ENCODE results near the gene FGF14.

The FGF14 gene

GRCh38 chr13:101728615-101729014, 673.2 kb downstream of the FGF14 start:
- POLR2A ChIA-PET, result no interaction called here
- H3K9me3 ChIP-seq (ENCODE audit: control insufficient read depth, insufficient read depth, low read depth, low read length), result no peaks in the 10 kb centered on the region
- CTCF ChIA-PET, result interaction anchor here (0.7 kb wide), 1 partner anchor 594 kb away, joined by 3 read pairs; no protein-coding TSS in a partner anchor
- no peak overlapping the region for H3K27ac ChIP-seq (ENCODE audit: extremely low read depth, low read depth, low read length)
- H3K4me3 ChIP-seq (ENCODE audit: low read depth, low read length), result no peak overlapping the region
- no peaks in the 10 kb centered on the region for H3K36me3 ChIP-seq (ENCODE audit: control insufficient read depth in 2 of 2, insufficient read depth in 1 of 2, low read length in 2 of 2)
- no peak for TF ChIP-seq KLF8 (tag by site-specific recombination; IDR thresholded peaks at IDR 0.05)
- TF ChIP-seq ZNF776 (tag by site-specific recombination; IDR thresholded peaks at IDR 0.05; ENCODE audit: borderline replicate concordance), result no peak
- no peak for TF ChIP-seq ZNF146 (tag by site-specific recombination; IDR thresholded peaks at IDR 0.05)
- no peak for TF ChIP-seq ZNF10 (tag by site-specific recombination; IDR thresholded peaks at IDR 0.05)
- no peak for TF ChIP-seq ZNF169 (tag by site-specific recombination; IDR thresholded peaks at IDR 0.05)
- no peak for TF ChIP-seq ZNF600 (tag by site-specific recombination; IDR thresholded peaks at IDR 0.05)
- TF ChIP-seq ZNF692 (tag by site-specific recombination; IDR thresholded peaks at IDR 0.05), result no peak
- no peak for TF ChIP-seq ZNF223 (tag by site-specific recombination; IDR thresholded peaks at IDR 0.05)
- no peak for TF ChIP-seq ZNF214 (tag by site-specific recombination; IDR thresholded peaks at IDR 0.05; ENCODE audit: borderline replicate concordance)
- TF ChIP-seq ZNF239 (tag by site-specific recombination; IDR thresholded peaks at IDR 0.05), result no peak
- no peak for TF ChIP-seq ZNF416 (tag by site-specific recombination; IDR thresholded peaks at IDR 0.05)
- TF ChIP-seq REPIN1 (tag by site-specific recombination; IDR thresholded peaks at IDR 0.05; ENCODE audit: low read depth), result no peak
- no peak for TF ChIP-seq SCRT1 (tag by site-specific recombination; IDR thresholded peaks at IDR 0.05; ENCODE audit: borderline replicate concordance)
- TF ChIP-seq ZBTB1 (tag by site-specific recombination; IDR thresholded peaks at IDR 0.05), result no peak
- TF ChIP-seq KLF10 (tag by site-specific recombination; IDR thresholded peaks at IDR 0.05), result no peak
- TF ChIP-seq GFI1B (tag by site-specific recombination; IDR thresholded peaks at IDR 0.05), result no peak
- TF ChIP-seq ZNF747 (tag by site-specific recombination; IDR thresholded peaks at IDR 0.05), result no peak
- no peak for TF ChIP-seq ZNF555 (tag by site-specific recombination; conservative IDR thresholded peaks at IDR 0.05)
- H3K4me1 ChIP-seq (ENCODE audit: control insufficient read depth, insufficient read depth, low read length), result no peaks in the 10 kb centered on the region

- POLR2A ChIA-PET, result no interaction called here
These were observed 673.8 kb downstream of the FGF14 start for GRCh38 chr13:101728021-101728420.

GRCh38 chr13:101727118-101727517, 674.7 kb downstream of the FGF14 start:
- POLR2A ChIA-PET, result no interaction called here
- TF ChIP-seq HOXC10 (CRISPR knock-in tag; IDR thresholded peaks at IDR 0.05) (no peak), ZNF146 (tag by site-specific recombination; IDR thresholded peaks at IDR 0.05) (no peak), ZBTB7A (tag by site-specific recombination; IDR thresholded peaks at IDR 0.05; ENCODE audit: low read depth) (no peak), ZNF114 (tag by site-specific recombination; IDR thresholded peaks at IDR 0.05) (no peak), HOXA7 (CRISPR knock-in tag; IDR thresholded peaks at IDR 0.05; ENCODE audit: borderline replicate concordance) (no peak), ZNF610 (tag by site-specific recombination; IDR thresholded peaks at IDR 0.05; ENCODE audit: borderline replicate concordance) (no peak), ZNF202 (tag by site-specific recombination; IDR thresholded peaks at IDR 0.05; ENCODE audit: borderline replicate concordance) (no peak), ZNF121 (tag by site-specific recombination; IDR thresholded peaks at IDR 0.05) (no peak), ZNF266 (tag by site-specific recombination; IDR thresholded peaks at IDR 0.05; ENCODE audit: low read depth) (no peak), ZNF558 (tag by site-specific recombination; IDR thresholded peaks at IDR 0.05) (no peak), IKZF3 (tag by site-specific recombination; IDR thresholded peaks at IDR 0.05) (no peak), ZNF157 (tag by site-specific recombination; IDR thresholded peaks at IDR 0.05) (no peak), ZNF561 (tag by site-specific recombination; IDR thresholded peaks at IDR 0.05; ENCODE audit: borderline replicate concordance) (no peak), ZNF843 (tag by site-specific recombination; IDR thresholded peaks at IDR 0.05) (no peak), OSR2 (tag by site-specific recombination; IDR thresholded peaks at IDR 0.05) (no peak), ZNF223 (tag by site-specific recombination; IDR thresholded peaks at IDR 0.05) (no peak), ZNF792 (tag by site-specific recombination; IDR thresholded peaks at IDR 0.05) (no peak), WT1 (tag by site-specific recombination; IDR thresholded peaks at IDR 0.05) (no peak), ZBTB1 (tag by site-specific recombination; IDR thresholded peaks at IDR 0.05) (no peak), ZNF660 (tag by site-specific recombination; IDR thresholded peaks at IDR 0.05) (no peak)
- Histone ChIP-seq H3K4me3 (ENCODE audit: low read depth, low read length) (no peak overlapping the region), H3K27ac (ENCODE audit: extremely low read depth, low read depth, low read length) (no peak overlapping the region), H3K4me1 (ENCODE audit: control insufficient read depth, insufficient read depth, low read length) (no peaks in the 10 kb centered on the region), H3K36me3 (ENCODE audit: control insufficient read depth in 2 of 2, insufficient read depth in 1 of 2, low read length in 2 of 2) (no peaks in the 10 kb centered on the region), H3K9me3 (ENCODE audit: control insufficient read depth, insufficient read depth, low read depth, low read length) (no peaks in the 10 kb centered on the region)
- CTCF ChIA-PET, result no interaction called here

More at GRCh38 chr13:101728021-101728420, 673.8 kb downstream of the FGF14 start:
- no peak for TF ChIP-seq ZNF76 (tag by site-specific recombination; IDR thresholded peaks at IDR 0.05; ENCODE audit: borderline replicate concordance, low read depth)
- Histone ChIP-seq H3K9me3 (ENCODE audit: control insufficient read depth, insufficient read depth, low read depth, low read length) (no peaks in the 10 kb centered on the region), H3K27ac (ENCODE audit: extremely low read depth, low read depth, low read length) (no peak overlapping the region), H3K36me3 (ENCODE audit: control insufficient read depth in 2 of 2, insufficient read depth in 1 of 2, low read length in 2 of 2) (no peaks in the 10 kb centered on the region), H3K4me3 (ENCODE audit: low read depth, low read length) (no peak overlapping the region), H3K4me1 (ENCODE audit: control insufficient read depth, insufficient read depth, low read length) (no peaks in the 10 kb centered on the region)
- CTCF ChIA-PET, result no interaction called here
